Sigmoid colon (tissue), 4 donors: ENCODE measurements around the gene KRTAP3-2.

Source experiments
- CTCF ChIP-seq, 4 experiments: fragments of 450-650 bp in 3 of 4; fragments of 200-600 bp in 1 of 4; IDR thresholded peaks; one replicate each; pipeline ENCODE4 v1.5.1; 2016 to 2019; ENCODE audit warnings: antibody characterized with exemption in 4 of 4, mild to moderate bottlenecking in 3 of 4, moderate library complexity in 2 of 4
- POLR2A ChIP-seq, 2 donors: fragments of 450-650 bp; IDR thresholded peaks; one replicate each; pipeline ENCODE4 v1.6.1; 2016; ENCODE audit warnings: antibody characterized with exemption in 2 of 2, mild to moderate bottlenecking in 2 of 2, moderate library complexity in 2 of 2
- POLR2AphosphoS5 ChIP-seq, 4 donors: sonication (generic); formaldehyde crosslinking; IDR thresholded peaks; one replicate each; pipeline ENCODE4 v1.6.1; 2017; ENCODE audit warnings: antibody characterized with exemption in 4 of 4

- TF ChIP-seq CTCF (IDR thresholded peaks at IDR 0.05): no peak
- no peak for TF ChIP-seq POLR2AphosphoS5 (IDR thresholded peaks at IDR 0.05)
- no peak for TF ChIP-seq POLR2A (IDR thresholded peaks at IDR 0.05)
Measured at GRCh38 chr17:40952154-40952553, 47.6 kb downstream of the KRTAP3-2 start.
